Caco-2 (cell line): ENCODE data around the gene NIM1K. TPM values are rescaled to one million over a fixed set of nuclear protein-coding genes. Genes with fewer than 3 reads are reported as not detected.

ENCODE experiments used
- Bru-seq: library from RNA; stranded (reverse); fragments of 400-500 nt; gene quantifications from one replicate; lab custom pipeline; 2021; lab: Mats Ljungman, UMichigan
- BruChase-seq, 2 experiments: library from RNA; stranded (reverse); fragments of 400-500 nt; gene quantifications; one replicate each; lab custom pipeline; 2021; lab: Mats Ljungman, UMichigan
- BruUV-seq: library from RNA; stranded (reverse); fragments of 400-500 nt; replicated peaks from 2 replicates; lab custom pipeline; 2021; lab: Mats Ljungman, UMichigan
- CTCF ChIA-PET: fragments of 300-600 bp; sonication (Branson Sonifier 250); formaldehyde crosslinking; loops from one replicate; lab custom pipeline; 2022; ENCODE audit warnings: antibody characterized with exemption; lab: Charles Lee
- POLR2A ChIA-PET: fragments of 300-600 bp; sonication (Branson Sonifier 250); formaldehyde crosslinking; loops from one replicate; lab custom pipeline; 2022; ENCODE audit warnings: antibody characterized with exemption; lab: Charles Lee
- DNase-seq, 2 experiments: peaks; one replicate each; pipeline versions ENCODE4 v3.0.0 to v3.0.0-alpha.2; 2020 to 2022
- H3K27me3 ChIP-seq: replicated peaks from 2 replicates; pipeline ENCODE4 v1.6.0; 2011; ENCODE audit warnings: low read length; ENCODE audit not compliant: control insufficient read depth, insufficient read depth
- H3K36me3 ChIP-seq: 2 replicates; pipeline ENCODE4 v1.5.1; 2011; ENCODE audit warnings: low read length; ENCODE audit not compliant: control insufficient read depth, insufficient read depth
- H3K4me1 ChIP-seq: fragments of 250-450 bp; sonication (Bioruptor Pico); 2 replicates; pipeline ENCODE4 v1.5.1; 2020; ENCODE audit warnings: mild to moderate bottlenecking
- H3K4me3 ChIP-seq: 2 replicates; pipeline ENCODE4 v1.5.1; 2011; ENCODE audit warnings: low read depth, mild to moderate bottlenecking, control low read depth, low read length
- H3K9me3 ChIP-seq: fragments of 250-450 bp; sonication (Bioruptor Pico); 2 replicates; pipeline ENCODE4 v1.5.1; 2020; ENCODE audit warnings: mild to moderate bottlenecking, moderate library complexity
- H3K27ac Mint-ChIP-seq: one replicate; pipeline ENCODE4 v1.8.0; 2022; ENCODE audit warnings: mixed read lengths; ENCODE audit not compliant: unreplicated experiment
- H3K27me3 Mint-ChIP-seq: one replicate; pipeline ENCODE4 v1.8.0; 2022; ENCODE audit warnings: mixed read lengths; ENCODE audit not compliant: insufficient read depth, unreplicated experiment
- H3K36me3 Mint-ChIP-seq: one replicate; pipeline ENCODE4 v1.8.0; 2022; ENCODE audit warnings: mild to moderate bottlenecking, mixed read lengths; ENCODE audit not compliant: insufficient read depth, unreplicated experiment
- H3K4me1 Mint-ChIP-seq: one replicate; pipeline ENCODE4 v1.8.0; 2022; ENCODE audit warnings: low read depth, mixed read lengths; ENCODE audit not compliant: unreplicated experiment
- H3K4me3 Mint-ChIP-seq: one replicate; pipeline ENCODE4 v1.8.0; 2022; ENCODE audit warnings: mild to moderate bottlenecking, moderate library complexity, mixed read lengths; ENCODE audit not compliant: unreplicated experiment
- H3K9me3 Mint-ChIP-seq: one replicate; pipeline ENCODE4 v1.8.0; 2022; ENCODE audit warnings: mixed read lengths; ENCODE audit not compliant: unreplicated experiment
- CTCF ChIP-seq, 2 experiments: fragments of 200-600 bp in 1 of 2; IDR thresholded peaks; 1 replicate in 1 of 2; 2 replicates in 1 of 2; pipeline versions ENCODE4 v1.5.1 to v1.8.0; 2011 to 2022; ENCODE audit warnings: antibody characterized with exemption in 1 of 2, control low read depth in 1 of 2, inconsistent platforms in 1 of 2, low read depth in 1 of 2, low read length in 1 of 2, mild to moderate bottlenecking in 1 of 2, moderate library complexity in 1 of 2; ENCODE audit not compliant: insufficient read depth in 1 of 2, severe bottlenecking in 1 of 2, unreplicated experiment in 1 of 2
- intact Hi-C: fragments of 100-400 bp; cut with micrococcal nuclease; formaldehyde crosslinking; loops from one replicate; pipeline ENCODE4 v1.10.0; 2022; ENCODE audit not compliant: unreplicated experiment
- long read RNA-seq: library from polyadenylated mRNA; stranded (forward); transcript quantifications from one replicate; pipeline ENCODE4 v2.0.0, GENCODE V29; 2022
- total RNA-seq: library from RNA; stranded (reverse); gene quantifications from 2 replicates; pipeline ENCODE4 v1.2.3, GENCODE V29; 2022

The NIM1K gene
- 0.14 TPM in 1 of 2 replicates, not detected in the other for total RNA-seq
- Bru-seq, nascent RNA = percentile 18 among the genes with signal in this experiment
- BruChase-seq, experiment 1, labeled RNA remaining after a 2-hour chase = percentile 21 among the genes with signal in this experiment
- BruChase-seq, experiment 2, labeled RNA remaining after a 6-hour chase = percentile 21 among the genes with signal in this experiment
- long read RNA-seq = 0 reads

DNA sequence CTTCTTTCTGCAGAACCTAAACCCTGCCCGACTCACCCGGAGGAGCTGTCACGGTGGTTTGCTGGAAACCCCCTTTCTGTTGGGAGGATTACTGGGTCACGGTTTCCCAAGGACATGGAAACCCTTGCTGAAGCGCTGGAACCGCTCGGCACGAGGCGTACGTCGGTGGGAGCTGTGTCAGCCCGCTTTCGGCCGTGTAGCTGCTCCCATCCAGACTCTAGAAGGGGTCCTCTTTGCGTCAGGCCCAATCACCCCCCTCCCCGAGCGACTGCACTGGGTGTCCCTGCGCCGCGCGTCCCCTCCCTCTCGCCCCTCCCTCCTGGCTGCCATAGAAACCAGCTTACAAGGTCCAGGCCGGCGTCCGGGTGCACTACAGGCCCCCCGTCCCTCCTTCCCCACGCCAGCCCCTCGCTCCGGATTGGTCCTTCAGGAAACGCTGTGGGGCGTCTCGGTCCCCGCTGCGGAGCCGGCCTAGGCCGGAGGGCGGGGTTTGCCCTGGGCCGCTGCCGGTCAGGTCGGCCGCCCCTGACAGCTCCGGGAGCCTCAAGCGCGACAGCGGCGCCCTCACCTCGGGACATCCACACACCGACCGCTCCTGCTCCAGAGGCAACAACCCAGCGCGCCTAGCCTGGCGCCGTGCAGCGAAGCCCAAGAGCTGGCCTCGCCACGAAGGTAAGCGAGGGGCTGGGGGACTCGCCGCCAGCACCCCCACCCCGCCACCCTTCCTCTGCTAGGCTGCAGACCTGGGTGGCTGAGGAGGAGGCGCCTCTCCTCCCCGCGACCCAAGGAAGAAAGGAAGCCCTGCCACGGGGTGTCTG, at the start of gene NIM1K:
NIM1K (plus strand) TSS at position 486 of the 818 bp plus-strand sequence. CDS start 53,551 bp downstream, outside the sequence.
- H3K27me3 Mint-ChIP-seq = no peaks in the 10 kb centered on the region
- peaks cover 5% of the 10 kb centered on the region for H3K4me1 Mint-ChIP-seq
- H3K4me3 Mint-ChIP-seq = peak within 1 kb of the TSS; percentile 76
- intact Hi-C loops = loop anchor here (10.0 kb wide), 1 partner anchor 117 kb away; no protein-coding TSS in a partner anchor
- Histone ChIP-seq H3K27me3 (no peaks in the 10 kb centered on the region), H3K36me3 (no peaks in the 10 kb centered on the region), H3K4me3 (peak within 1 kb of the TSS; percentile 60), H3K9me3 (no peaks in the 10 kb centered on the region), H3K4me1 (0 out of 2 replicates have a peak, but pooled peaks cover 4% of the 10 kb centered on the region)
- no TSS peak for BruUV-seq
- TF ChIP-seq CTCF (IDR thresholded peaks at IDR 0.05; ENCODE audit: insufficient read depth in 1 of 2, low read depth in 1 of 2, low read length in 1 of 2, severe bottlenecking in 1 of 2, unreplicated experiment in 1 of 2) = no peak
- ChIA-PET CTCF (interaction anchor here (1.1 to 1.8 kb wide), 2 partner anchors 12 to 120 kb away, joined by 3 to 4 read pairs; no protein-coding TSS in a partner anchor), POLR2A (interaction anchor here (2.0 kb wide), 1 partner anchor 71 kb away, joined by 8 read pairs; the partner anchor contains the start of gene ZNF131)
- DNase-seq = peak; percentile 75 to 81
- no peaks in the 10 kb centered on the region for H3K36me3 Mint-ChIP-seq
- H3K27ac Mint-ChIP-seq = no peak within 1 kb of the TSS
- H3K9me3 Mint-ChIP-seq = no peaks in the 10 kb centered on the region

- H3K27ac Mint-ChIP-seq = no peak overlapping the region
- Histone ChIP-seq H3K27me3 (no peaks in the 10 kb centered on the region), H3K4me1 (no peaks in the 10 kb centered on the region), H3K36me3 (no peaks in the 10 kb centered on the region; the same call in 1 of the 2 replicates), H3K4me3 (no peak overlapping the region), H3K9me3 (no peaks in the 10 kb centered on the region)
- TF ChIP-seq CTCF (IDR thresholded peaks at IDR 0.05; ENCODE audit: insufficient read depth in 1 of 2, low read depth in 1 of 2, low read length in 1 of 2, severe bottlenecking in 1 of 2, unreplicated experiment in 1 of 2) = no peak
- H3K36me3 Mint-ChIP-seq = peaks cover 62% of the 10 kb centered on the region
- no peaks in the 10 kb centered on the region for H3K9me3 Mint-ChIP-seq
- H3K4me1 Mint-ChIP-seq = no peaks in the 10 kb centered on the region
- no peaks in the 10 kb centered on the region for H3K27me3 Mint-ChIP-seq
- POLR2A ChIA-PET = no interaction called here
- intact Hi-C loops = no loop called here
- CTCF ChIA-PET = no interaction called here
- BruUV-seq = no TSS peak
- no peak for DNase-seq
- no peak overlapping the region for H3K4me3 Mint-ChIP-seq
Measured at GRCh38 chr5:43145071-43145470, 47.0 kb upstream of the NIM1K start.

- no peak for DNase-seq
- Mint-ChIP-seq H3K9me3 (no peaks in the 10 kb centered on the region), H3K4me1 (no peaks in the 10 kb centered on the region), H3K27me3 (no peaks in the 10 kb centered on the region), H3K4me3 (no peak overlapping the region), H3K27ac (no peak overlapping the region), H3K36me3 (peaks cover 64% of the 10 kb centered on the region)
- no TSS peak for BruUV-seq
- Histone ChIP-seq H3K4me3 (no peak overlapping the region), H3K9me3 (no peaks in the 10 kb centered on the region), H3K36me3 (no peaks in the 10 kb centered on the region; the same call in none of the 2 replicates), H3K4me1 (no peaks in the 10 kb centered on the region), H3K27me3 (no peaks in the 10 kb centered on the region)
- ChIA-PET POLR2A (no interaction called here), CTCF (no interaction called here)
- TF ChIP-seq CTCF (IDR thresholded peaks at IDR 0.05; ENCODE audit: insufficient read depth in 1 of 2, low read depth in 1 of 2, low read length in 1 of 2, severe bottlenecking in 1 of 2, unreplicated experiment in 1 of 2) = no peak
- intact Hi-C loops = no loop called here
Measured at GRCh38 chr5:43146958-43147357, 45.1 kb upstream of the NIM1K start.
